SK-N-SH (cell line): Measurements from ENCODE around the gene LPA. TPM values are rescaled to one million over a fixed set of nuclear protein-coding genes. Genes with fewer than 3 reads are reported as not detected.
"Not testable (repeated sequence)": the region's sequence is repeated elsewhere in the genome, so short reads cannot be mapped to it uniquely, and the experiment has no call there.

ENCODE experiments used
- CTCF ChIA-PET: fragments of 300-600, 350-600 bp; formaldehyde crosslinking; extraction: SDS; loops from one replicate; lab custom pipeline; 2021; lab: Yijun Ruan, JAX
- POLR2A ChIA-PET: fragments of 350-600 bp; sonication (Branson Sonifier 250); formaldehyde crosslinking; extraction: SDS; loops from one replicate; lab custom pipeline; 2020; ENCODE audit warnings: antibody characterized with exemption, inconsistent platforms; lab: Yijun Ruan, JAX
- DNase-seq: peaks from one replicate; pipeline ENCODE4 v3.0.0; 2012
- H2AFZ ChIP-seq: fragments of 200-600 bp; sonication (generic); 2 replicates; pipeline ENCODE4 v1.8.1; 2016; ENCODE audit warnings: antibody characterized with exemption, mild to moderate bottlenecking, low read depth
- H3F3A ChIP-seq: fragments of 200-600 bp; sonication (generic); replicated peaks from 2 replicates; pipeline ENCODE3; 2016; ENCODE audit warnings: antibody characterized with exemption, mild to moderate bottlenecking; ENCODE audit not compliant: insufficient read depth
- H3K27ac ChIP-seq, 2 experiments: fragments of 200-500 bp in 1 of 2; fragments of 200-600 bp in 1 of 2; sonication (Bioruptor generic) in 1 of 2; sonication (generic), shearing (Covaris generic) in 1 of 2; 2 replicates each; pipeline versions ENCODE4 v1.5.1 to v1.6.1; 2014 to 2016; ENCODE audit warnings: low read depth in 2 of 2, inconsistent platforms in 1 of 2, low read length in 1 of 2, mild to moderate bottlenecking in 1 of 2, mixed read lengths in 1 of 2
- H3K27me3 ChIP-seq: fragments of 200-600 bp; sonication (generic), shearing (Covaris generic); 2 replicates; pipeline ENCODE4 v1.6.1; 2016; ENCODE audit warnings: mixed run types; ENCODE audit not compliant: insufficient read depth
- H3K36me3 ChIP-seq, 2 experiments: fragments of 200-500 bp in 1 of 2; fragments of 200-600 bp in 1 of 2; sonication (Bioruptor generic) in 1 of 2; sonication (generic) in 1 of 2; replicated peaks in 1 of 2; 2 replicates each; pipeline versions ENCODE3 to v1.5.1; 2014 to 2016; ENCODE audit warnings: low read length in 1 of 2, mild to moderate bottlenecking in 1 of 2; ENCODE audit not compliant: insufficient read depth in 2 of 2, control insufficient read depth in 1 of 2
- H3K4me1 ChIP-seq, 2 experiments: fragments of 200-500 bp in 1 of 2; fragments of 200-600 bp in 1 of 2; sonication (Bioruptor generic) in 1 of 2; sonication (generic), shearing (Covaris generic) in 1 of 2; 2 replicates each; pipeline versions ENCODE4 v1.5.1 to v1.6.1; 2014 to 2016; ENCODE audit warnings: low read depth in 1 of 2, low read length in 1 of 2, mixed run types in 1 of 2; ENCODE audit not compliant: insufficient read depth in 2 of 2, control insufficient read depth in 1 of 2
- H3K4me2 ChIP-seq: fragments of 200-600 bp; sonication (generic), shearing (Covaris generic); 2 replicates; pipeline ENCODE4 v1.6.1; 2017; ENCODE audit warnings: mixed run types
- H3K4me3 ChIP-seq, 2 experiments: fragments of 200-500 bp in 1 of 2; fragments of 200-600 bp in 1 of 2; sonication (Bioruptor generic) in 1 of 2; sonication (generic), shearing (Covaris generic) in 1 of 2; 2 replicates each; pipeline versions ENCODE4 v1.5.1 to v1.8.1; 2014 to 2016; ENCODE audit warnings: low read depth in 2 of 2, inconsistent platforms in 1 of 2, low read length in 1 of 2, mild to moderate bottlenecking in 1 of 2, mixed read lengths in 1 of 2, moderate library complexity in 1 of 2
- H3K79me2 ChIP-seq: fragments of 200-600 bp; sonication (generic); 2 replicates; pipeline ENCODE4 v1.8.1; 2017; ENCODE audit warnings: mild to moderate bottlenecking; ENCODE audit not compliant: insufficient read depth
- H3K9ac ChIP-seq: fragments of 200-600 bp; sonication (generic); 2 replicates; pipeline ENCODE4 v1.6.1; 2017; ENCODE audit warnings: mixed run types
- H3K9me2 ChIP-seq: fragments of 200-600 bp; sonication (generic); 2 replicates; pipeline ENCODE4 v1.6.1; 2017; ENCODE audit warnings: mixed run types
- H3K9me3 ChIP-seq: fragments of 200-600 bp; sonication (generic); 2 replicates; pipeline ENCODE4 v1.6.1; 2017; ENCODE audit warnings: mixed run types, mild to moderate bottlenecking, moderate library complexity
- H4K20me1 ChIP-seq: fragments of 200-600 bp; sonication (generic); 2 replicates; pipeline ENCODE4 v1.6.1; 2017; ENCODE audit warnings: mild to moderate bottlenecking, mixed run types; ENCODE audit not compliant: insufficient read depth
- ELF1 ChIP-seq: IDR thresholded peaks from 2 replicates; pipeline ENCODE4 v1.4.0; 2012
- GABPA ChIP-seq: IDR thresholded peaks from 2 replicates; pipeline ENCODE4 v1.4.0; 2012; ENCODE audit warnings: low read depth, mild to moderate bottlenecking
- GATA2 ChIP-seq: sonication (generic); formaldehyde crosslinking; IDR thresholded peaks from 2 replicates; pipeline ENCODE4 v1.5.0; 2020; ENCODE audit warnings: mild to moderate bottlenecking, missing genetic modification reagents
- JUND ChIP-seq: IDR thresholded peaks from 2 replicates; pipeline ENCODE4 v1.4.0; 2012
- MEF2A ChIP-seq: IDR thresholded peaks from 2 replicates; pipeline ENCODE4 v1.4.0; 2012; ENCODE audit warnings: low read depth, borderline replicate concordance
- RAD21 ChIP-seq: IDR thresholded peaks from 2 replicates; pipeline ENCODE4 v1.6.1; 2012; ENCODE audit warnings: mild to moderate bottlenecking, low read length
- RCOR1 ChIP-seq: fragments of 150-350 bp; IDR thresholded peaks from 2 replicates; pipeline ENCODE4 v1.6.1; 2017; ENCODE audit warnings: antibody characterized with exemption, low read length
- RFX5 ChIP-seq: IDR thresholded peaks from 2 replicates; pipeline ENCODE4 v1.6.1; 2012; ENCODE audit warnings: mild to moderate bottlenecking, improper control_type of control experiment, low read length
- RXRA ChIP-seq: IDR thresholded peaks from 2 replicates; pipeline ENCODE4 v1.4.0; 2012; ENCODE audit warnings: low read depth, mild to moderate bottlenecking, borderline replicate concordance
- TAF1 ChIP-seq: IDR thresholded peaks from 2 replicates; pipeline ENCODE4 v1.6.1; 2012; ENCODE audit warnings: low read depth, mild to moderate bottlenecking, low read length, moderate library complexity, borderline replicate concordance
- TCF12 ChIP-seq: IDR thresholded peaks from 2 replicates; pipeline ENCODE4 v1.4.0; 2012
- WGBS: methylation state at CpG from one replicate; pipeline ENCODE4 v1.1.6; 2017; ENCODE audit warnings: low lambda C conversion rate; 5-methylcytosine and 5-hydroxymethylcytosine counted together
- polyA plus RNA-seq, 3 experiments: library from polyadenylated mRNA; depleted of rRNA; stranded (reverse); fragments of >200 nt; gene quantifications; 2 replicates each; pipeline ENCODE4 v1.2.3, GENCODE V29; 2012
- TF ChIP-seq, protein P1 (sequence below): fragments of 200-600 bp; sonication (generic); IDR thresholded peaks from 2 replicates; pipeline ENCODE4 v1.6.1; 2017; ENCODE audit warnings: antibody characterized with exemption, mild to moderate bottlenecking, moderate library complexity
- TF ChIP-seq, protein P2 (sequence below): IDR thresholded peaks from 2 replicates; pipeline ENCODE4 v1.6.1; 2012; ENCODE audit warnings: mild to moderate bottlenecking, low read depth, low read length, moderate library complexity
- TF ChIP-seq, protein P3 (sequence below): fragments of 150-350 bp; IDR thresholded peaks from 2 replicates; pipeline ENCODE4 v1.6.1; 2016; ENCODE audit warnings: mild to moderate bottlenecking, low read depth, low read length

The LPA gene
- polyA plus RNA-seq, 1 of the 3 experiments (the other 2 are of a cell fraction), result not detected

DNA sequence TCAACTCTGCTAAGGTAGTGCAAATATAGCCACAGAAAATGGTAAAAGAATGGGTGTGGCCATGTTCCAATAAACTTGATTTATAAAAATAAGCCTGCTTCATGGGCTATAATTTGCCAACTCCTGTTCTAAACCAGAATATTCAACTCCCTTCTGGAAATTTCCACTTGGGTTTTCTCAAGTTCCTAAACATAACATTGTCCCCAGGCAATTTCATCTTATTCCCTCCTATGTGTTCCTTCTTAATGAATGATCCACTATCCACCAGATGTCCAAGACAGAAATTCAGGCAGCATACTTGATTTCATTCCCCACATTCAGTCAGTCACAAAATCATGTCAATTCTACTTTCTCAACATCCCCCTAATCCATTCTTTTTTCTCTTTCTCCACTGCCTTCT, 30.9 kb upstream of the LPA start:
- H3K27me3 ChIP-seq, H3K27ac ChIP-seq, DNase-seq, CTCF ChIA-PET, H3K36me3 ChIP-seq, H3K9ac ChIP-seq, H3K4me3 ChIP-seq, H2AFZ ChIP-seq, H3K4me2 ChIP-seq, H4K20me1 ChIP-seq, H3K79me2 ChIP-seq, H3K9me2 ChIP-seq, H3K9me3 ChIP-seq, POLR2A ChIA-PET, H3F3A ChIP-seq, H3K4me1 ChIP-seq: not testable (repeated sequence)

DNA sequence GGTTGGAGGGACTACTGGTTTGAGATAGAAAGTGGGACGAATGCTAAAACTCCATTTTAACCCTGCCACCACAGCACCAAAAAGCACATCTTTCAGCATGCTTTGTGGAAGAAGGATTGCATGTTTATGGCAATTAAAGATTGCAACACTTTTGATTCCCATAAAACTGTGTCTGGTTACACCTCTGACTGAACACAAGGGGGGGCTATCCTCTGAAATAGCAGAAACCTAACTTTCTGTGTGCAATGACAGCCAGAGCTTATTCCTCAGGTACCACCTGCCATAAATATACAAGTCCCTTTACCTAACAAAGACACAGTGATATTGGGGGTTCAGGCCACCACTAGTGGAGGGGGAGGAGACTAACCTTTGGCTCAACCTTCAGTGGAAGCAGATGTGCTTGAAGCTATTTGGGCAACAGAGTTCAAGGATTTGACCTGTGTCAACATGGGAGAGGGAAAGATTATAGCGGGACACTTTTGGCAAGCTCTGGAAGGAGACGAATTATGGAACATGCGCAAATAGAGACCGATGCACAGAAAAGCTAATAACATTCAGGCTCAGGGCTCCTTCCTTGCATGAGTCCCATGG, 28.4 kb upstream of the LPA start:
- Histone ChIP-seq H3K4me1 (no peaks in the 10 kb centered on the region), H3K4me2 (no peak overlapping the region), H3K27me3 (no peaks in the 10 kb centered on the region; the same call in 1 of the 2 replicates), H3K9me2 (no peaks in the 10 kb centered on the region), H3K9ac (no peak overlapping the region), H3K36me3 (no peaks in the 10 kb centered on the region), H3K9me3 (no peaks in the 10 kb centered on the region), H3K27ac (no peak overlapping the region), H2AFZ (no peak overlapping the region), H4K20me1 (no peaks in the 10 kb centered on the region), H3K4me3 (no peak overlapping the region; a peak in 1 of 4 replicates), H3K79me2 (no peaks in the 10 kb centered on the region), H3F3A (no peaks in the 10 kb centered on the region)
- TF ChIP-seq, protein P1, sequence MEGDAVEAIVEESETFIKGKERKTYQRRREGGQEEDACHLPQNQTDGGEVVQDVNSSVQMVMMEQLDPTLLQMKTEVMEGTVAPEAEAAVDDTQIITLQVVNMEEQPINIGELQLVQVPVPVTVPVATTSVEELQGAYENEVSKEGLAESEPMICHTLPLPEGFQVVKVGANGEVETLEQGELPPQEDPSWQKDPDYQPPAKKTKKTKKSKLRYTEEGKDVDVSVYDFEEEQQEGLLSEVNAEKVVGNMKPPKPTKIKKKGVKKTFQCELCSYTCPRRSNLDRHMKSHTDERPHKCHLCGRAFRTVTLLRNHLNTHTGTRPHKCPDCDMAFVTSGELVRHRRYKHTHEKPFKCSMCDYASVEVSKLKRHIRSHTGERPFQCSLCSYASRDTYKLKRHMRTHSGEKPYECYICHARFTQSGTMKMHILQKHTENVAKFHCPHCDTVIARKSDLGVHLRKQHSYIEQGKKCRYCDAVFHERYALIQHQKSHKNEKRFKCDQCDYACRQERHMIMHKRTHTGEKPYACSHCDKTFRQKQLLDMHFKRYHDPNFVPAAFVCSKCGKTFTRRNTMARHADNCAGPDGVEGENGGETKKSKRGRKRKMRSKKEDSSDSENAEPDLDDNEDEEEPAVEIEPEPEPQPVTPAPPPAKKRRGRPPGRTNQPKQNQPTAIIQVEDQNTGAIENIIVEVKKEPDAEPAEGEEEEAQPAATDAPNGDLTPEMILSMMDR, result peak; percentile 42
- no peak for TF ChIP-seq TCF12
- ChIA-PET POLR2A (no interaction called here), CTCF (no interaction called here)
- 16% methylated on average over 5 of the region's 5 CpGs for WGBS
- DNase-seq, result peak; percentile 11

DNA sequence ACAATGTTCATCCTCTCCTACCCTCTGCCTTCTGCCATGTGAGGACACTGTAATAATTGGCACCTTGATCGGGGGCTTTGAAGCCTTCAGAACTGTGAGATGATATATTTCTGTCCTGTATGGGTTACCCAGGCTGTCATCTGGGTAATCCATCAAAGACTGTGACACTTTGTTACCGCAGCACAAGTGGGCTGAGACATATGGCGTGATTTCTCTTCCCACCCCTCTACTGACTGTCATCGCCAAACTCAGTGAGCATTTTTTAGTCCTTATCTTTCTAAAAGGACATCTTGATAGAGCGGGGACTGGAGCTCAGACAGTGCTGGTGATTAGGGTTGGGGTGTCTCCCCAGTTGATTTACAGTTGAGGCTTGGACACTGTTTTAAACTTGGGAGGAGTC, 27.5 kb upstream of the LPA start:
- Histone ChIP-seq H4K20me1 (no peaks in the 10 kb centered on the region), H3K27me3 (no peaks in the 10 kb centered on the region; the same call in 1 of the 2 replicates), H3K9ac (no peak overlapping the region), H3K4me2 (no peak overlapping the region), H3K4me3 (no peak overlapping the region), H3F3A (no peaks in the 10 kb centered on the region), H3K79me2 (no peaks in the 10 kb centered on the region), H3K4me1 (no peaks in the 10 kb centered on the region), H3K27ac (no peak overlapping the region), H3K9me2 (no peaks in the 10 kb centered on the region), H2AFZ (no peak overlapping the region), H3K36me3 (no peaks in the 10 kb centered on the region), H3K9me3 (no peaks in the 10 kb centered on the region)
- no peak for DNase-seq
- 12% methylated on average over 5 of the region's 5 CpGs for WGBS
- ChIA-PET POLR2A (no interaction called here), CTCF (no interaction called here)
- TF ChIP-seq, protein P1, result no peak
- TF ChIP-seq GATA2 (CRISPR knock-in tag) (no peak), RFX5 (no peak), MEF2A (no peak), RXRA (no peak), TAF1 (no peak), GABPA (no peak), ELF1 (no peak), RCOR1 (no peak), JUND (no peak), RAD21 (no peak)
- TF ChIP-seq, protein P2, sequence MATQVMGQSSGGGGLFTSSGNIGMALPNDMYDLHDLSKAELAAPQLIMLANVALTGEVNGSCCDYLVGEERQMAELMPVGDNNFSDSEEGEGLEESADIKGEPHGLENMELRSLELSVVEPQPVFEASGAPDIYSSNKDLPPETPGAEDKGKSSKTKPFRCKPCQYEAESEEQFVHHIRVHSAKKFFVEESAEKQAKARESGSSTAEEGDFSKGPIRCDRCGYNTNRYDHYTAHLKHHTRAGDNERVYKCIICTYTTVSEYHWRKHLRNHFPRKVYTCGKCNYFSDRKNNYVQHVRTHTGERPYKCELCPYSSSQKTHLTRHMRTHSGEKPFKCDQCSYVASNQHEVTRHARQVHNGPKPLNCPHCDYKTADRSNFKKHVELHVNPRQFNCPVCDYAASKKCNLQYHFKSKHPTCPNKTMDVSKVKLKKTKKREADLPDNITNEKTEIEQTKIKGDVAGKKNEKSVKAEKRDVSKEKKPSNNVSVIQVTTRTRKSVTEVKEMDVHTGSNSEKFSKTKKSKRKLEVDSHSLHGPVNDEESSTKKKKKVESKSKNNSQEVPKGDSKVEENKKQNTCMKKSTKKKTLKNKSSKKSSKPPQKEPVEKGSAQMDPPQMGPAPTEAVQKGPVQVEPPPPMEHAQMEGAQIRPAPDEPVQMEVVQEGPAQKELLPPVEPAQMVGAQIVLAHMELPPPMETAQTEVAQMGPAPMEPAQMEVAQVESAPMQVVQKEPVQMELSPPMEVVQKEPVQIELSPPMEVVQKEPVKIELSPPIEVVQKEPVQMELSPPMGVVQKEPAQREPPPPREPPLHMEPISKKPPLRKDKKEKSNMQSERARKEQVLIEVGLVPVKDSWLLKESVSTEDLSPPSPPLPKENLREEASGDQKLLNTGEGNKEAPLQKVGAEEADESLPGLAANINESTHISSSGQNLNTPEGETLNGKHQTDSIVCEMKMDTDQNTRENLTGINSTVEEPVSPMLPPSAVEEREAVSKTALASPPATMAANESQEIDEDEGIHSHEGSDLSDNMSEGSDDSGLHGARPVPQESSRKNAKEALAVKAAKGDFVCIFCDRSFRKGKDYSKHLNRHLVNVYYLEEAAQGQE, result no peak
- TF ChIP-seq, protein P3, sequence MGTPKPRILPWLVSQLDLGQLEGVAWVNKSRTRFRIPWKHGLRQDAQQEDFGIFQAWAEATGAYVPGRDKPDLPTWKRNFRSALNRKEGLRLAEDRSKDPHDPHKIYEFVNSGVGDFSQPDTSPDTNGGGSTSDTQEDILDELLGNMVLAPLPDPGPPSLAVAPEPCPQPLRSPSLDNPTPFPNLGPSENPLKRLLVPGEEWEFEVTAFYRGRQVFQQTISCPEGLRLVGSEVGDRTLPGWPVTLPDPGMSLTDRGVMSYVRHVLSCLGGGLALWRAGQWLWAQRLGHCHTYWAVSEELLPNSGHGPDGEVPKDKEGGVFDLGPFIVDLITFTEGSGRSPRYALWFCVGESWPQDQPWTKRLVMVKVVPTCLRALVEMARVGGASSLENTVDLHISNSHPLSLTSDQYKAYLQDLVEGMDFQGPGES, result no peak
